ENCODE data around the gene NCF2. TPM values are rescaled to one million over a fixed set of nuclear protein-coding genes. Genes with fewer than 3 reads are reported as not detected.
"Not testable (repeated sequence)": the region's sequence is repeated elsewhere in the genome, so short reads cannot be mapped to it uniquely, and the experiment has no call there.

The NCF2 gene
- total and polyA plus RNA-seq, 2 donors (not counting 1 experiment from before 2014, with no cell fraction given) = 9.9 to 10.5 TPM

DNA sequence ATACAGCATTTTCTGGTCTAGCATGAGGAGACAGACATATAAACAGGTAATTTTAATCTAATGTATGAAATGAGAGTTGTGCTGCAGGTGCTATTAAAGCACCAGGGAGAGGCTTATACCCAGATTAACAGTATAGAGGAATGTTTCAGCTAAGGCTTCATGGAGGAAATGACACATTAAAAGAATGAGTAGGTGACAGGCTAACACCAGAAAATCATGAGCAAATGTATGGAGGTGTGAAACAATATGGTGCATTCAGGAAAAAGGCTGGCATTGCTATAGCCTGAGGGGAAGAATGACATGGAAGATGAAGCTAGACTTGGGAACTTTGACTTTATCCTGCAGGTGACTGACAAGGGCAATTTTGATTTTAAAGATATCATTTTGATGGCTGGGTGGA lies 38.3 kb upstream of the NCF2 start:
- H3K9ac ChIP-seq (ENCODE audit: low read length) = no peak overlapping the region
- intact Hi-C loops (cut with micrococcal nuclease) = no loop called here
- H3K4me3 ChIP-seq (ENCODE audit: control extremely low read depth in 1 of 5, extremely low read depth in 1 of 5, insufficient read depth in 1 of 5, low read depth in 2 of 5, low read length in 4 of 5) = no peak overlapping the region
- peaks cover 8 to 19% of the 10 kb centered on the region in 2 donors for H3K4me1 ChIP-seq (ENCODE audit: control insufficient read depth in 2 of 2, insufficient read depth in 2 of 2, low read length in 2 of 2)
- H4K20me1 ChIP-seq (ENCODE audit: control insufficient read depth, insufficient read depth, low read length, poor library complexity, severe bottlenecking) = peaks cover 29% of the 10 kb centered on the region
- no peaks in the 10 kb centered on the region for H3K9me3 ChIP-seq (ENCODE audit: control extremely low read depth in 1 of 3, control insufficient read depth in 2 of 3, insufficient read depth in 1 of 3, low read length in 2 of 3)
- H3K4me3 Mint-ChIP-seq = no peak overlapping the region
- no peak overlapping the region for H3K27ac ChIP-seq (ENCODE audit: low read length in 2 of 2)
- no peak for DNase-seq
- ChIA-PET CTCF (interaction anchor here (1.0 kb wide), 1 partner anchor 80 kb away, joined by 3 read pairs; no protein-coding TSS in a partner anchor), POLR2A (no interaction called here)
- H3K4me1 Mint-ChIP-seq = peaks cover 31% of the 10 kb centered on the region
- peaks cover 41% of the 10 kb centered on the region for H3K79me2 ChIP-seq (ENCODE audit: control insufficient read depth, insufficient read depth, low read length)
- H3K36me3 ChIP-seq (replicated peaks in 1 of 2; ENCODE audit: control extremely low read depth in 1 of 2, control insufficient read depth in 1 of 2, extremely low read depth in 1 of 2, insufficient read depth in 2 of 2, low read length in 1 of 2) = peaks cover 17 to 72% of the 10 kb centered on the region in 2 experiments
- no peaks in the 10 kb centered on the region for H3K27me3 ChIP-seq (replicated peaks in 1 of 4; ENCODE audit: control extremely low read depth in 1 of 4, control insufficient read depth in 3 of 4, insufficient read depth in 4 of 4, low read length in 3 of 4)
- no peak overlapping the region for H2AFZ ChIP-seq (ENCODE audit: insufficient read depth, low read depth, low read length, poor library complexity, severe bottlenecking)
- no peaks in the 10 kb centered on the region for H3K27me3 Mint-ChIP-seq
- no peak overlapping the region for H3K4me2 ChIP-seq (replicated peaks; ENCODE audit: low read depth, low read length, poor library complexity, severe bottlenecking)
- TF ChIP-seq, protein P1, sequence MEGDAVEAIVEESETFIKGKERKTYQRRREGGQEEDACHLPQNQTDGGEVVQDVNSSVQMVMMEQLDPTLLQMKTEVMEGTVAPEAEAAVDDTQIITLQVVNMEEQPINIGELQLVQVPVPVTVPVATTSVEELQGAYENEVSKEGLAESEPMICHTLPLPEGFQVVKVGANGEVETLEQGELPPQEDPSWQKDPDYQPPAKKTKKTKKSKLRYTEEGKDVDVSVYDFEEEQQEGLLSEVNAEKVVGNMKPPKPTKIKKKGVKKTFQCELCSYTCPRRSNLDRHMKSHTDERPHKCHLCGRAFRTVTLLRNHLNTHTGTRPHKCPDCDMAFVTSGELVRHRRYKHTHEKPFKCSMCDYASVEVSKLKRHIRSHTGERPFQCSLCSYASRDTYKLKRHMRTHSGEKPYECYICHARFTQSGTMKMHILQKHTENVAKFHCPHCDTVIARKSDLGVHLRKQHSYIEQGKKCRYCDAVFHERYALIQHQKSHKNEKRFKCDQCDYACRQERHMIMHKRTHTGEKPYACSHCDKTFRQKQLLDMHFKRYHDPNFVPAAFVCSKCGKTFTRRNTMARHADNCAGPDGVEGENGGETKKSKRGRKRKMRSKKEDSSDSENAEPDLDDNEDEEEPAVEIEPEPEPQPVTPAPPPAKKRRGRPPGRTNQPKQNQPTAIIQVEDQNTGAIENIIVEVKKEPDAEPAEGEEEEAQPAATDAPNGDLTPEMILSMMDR (IDR thresholded peaks at IDR 0.05) = no peak
- no peak for TF ChIP-seq EZH2 (IDR thresholded peaks at IDR 0.05; ENCODE audit: borderline replicate concordance, insufficient read depth, low read depth, low read length, poor library complexity, severe bottlenecking)
- no peak overlapping the region for H3K27ac Mint-ChIP-seq
- H3K9me3 Mint-ChIP-seq (ENCODE audit: insufficient read depth) = no peaks in the 10 kb centered on the region
- ATAC-seq (ENCODE audit: low read depth) = no peak

- Histone ChIP-seq H3K36me3 (replicated peaks in 1 of 2; ENCODE audit: control extremely low read depth in 1 of 2, control insufficient read depth in 1 of 2, extremely low read depth in 1 of 2, insufficient read depth in 2 of 2, low read length in 1 of 2) (peaks cover 13 to 57% of the 10 kb centered on the region in 2 experiments), H3K79me2 (ENCODE audit: control insufficient read depth, insufficient read depth, low read length) (peaks cover 18% of the 10 kb centered on the region), H4K20me1 (ENCODE audit: control insufficient read depth, insufficient read depth, low read length, poor library complexity, severe bottlenecking) (peaks cover 15% of the 10 kb centered on the region)
- H3K27ac ChIP-seq (ENCODE audit: low read length in 2 of 2); H3K27me3 Mint-ChIP-seq; H3K4me3 ChIP-seq (ENCODE audit: control extremely low read depth in 1 of 5, extremely low read depth in 1 of 5, insufficient read depth in 1 of 5, low read depth in 2 of 5, low read length in 4 of 5); H2AFZ ChIP-seq (ENCODE audit: insufficient read depth, low read depth, low read length, poor library complexity, severe bottlenecking); intact Hi-C loops (cut with micrococcal nuclease); DNase-seq; H3K27me3 ChIP-seq (replicated peaks in 1 of 4; ENCODE audit: control extremely low read depth in 1 of 4, control insufficient read depth in 3 of 4, insufficient read depth in 4 of 4, low read length in 3 of 4); ATAC-seq (ENCODE audit: low read depth); H3K9me3 Mint-ChIP-seq (ENCODE audit: insufficient read depth); POLR2A ChIA-PET; H3K4me3 Mint-ChIP-seq; H3K9ac ChIP-seq (ENCODE audit: low read length); H3K27ac Mint-ChIP-seq; H3K4me2 ChIP-seq (replicated peaks; ENCODE audit: low read depth, low read length, poor library complexity, severe bottlenecking); H3K9me3 ChIP-seq (ENCODE audit: control extremely low read depth in 1 of 3, control insufficient read depth in 2 of 3, insufficient read depth in 1 of 3, low read length in 2 of 3); H3K4me1 ChIP-seq (ENCODE audit: control insufficient read depth in 2 of 2, insufficient read depth in 2 of 2, low read length in 2 of 2): not testable (repeated sequence)
- peaks cover 33% of the 10 kb centered on the region for H3K4me1 Mint-ChIP-seq
- CTCF ChIA-PET = interaction anchor here (0.7 to 2.1 kb wide), 5 partner anchors 8 to 348 kb away, joined by 3 to 7 read pairs (median 5); no protein-coding TSS in a partner anchor
- no CpG with 5 or more reads among the region's 3 CpGs for WGBS (ENCODE audit: insufficient coverage)
Observed at GRCh38 chr1:183626236-183626635, 36.0 kb upstream of the NCF2 start.

All from B cell (primary cell).